OCI-M1 (cell line): ENCODE data around the gene C20orf173.
"Not testable (repeated sequence)": the region's sequence is repeated elsewhere in the genome, so short reads cannot be mapped to it uniquely, and the experiment has no call there.

Experiments
- DNase-seq: peaks from one replicate; lab custom pipeline; 2025; lab: John Stamatoyannopoulos, UW

C20orf173 gene

GRCh38 chr20:35546127-35546526 is 16.7 kb upstream of the C20orf173 start:
- DNase-seq, result no peak

- DNase-seq, result not testable (repeated sequence)
Measured at GRCh38 chr20:35544941-35545340, 15.5 kb upstream of the C20orf173 start.

GRCh38 chr20:35544436-35544835 is 15.0 kb upstream of the C20orf173 start:
- no peak for DNase-seq

- DNase-seq, result no peak
Measured at GRCh38 chr20:35542990-35543389, 13.5 kb upstream of the C20orf173 start.

GRCh38 chr20:35541783-35542662 is 12.6 kb upstream of the C20orf173 start, which contains the start of gene ERGIC3:
Gene ERGIC3 (plus strand): TSS chr20:35542078. CDS start chr20:35542098, 20 bp downstream.
- peak; percentile 98 for DNase-seq

- no peak for DNase-seq
Measured at GRCh38 chr20:35541118-35541782, 11.8 kb upstream of the C20orf173 start.

GRCh38 chr20:35539756-35540212 is 10.3 kb upstream of the C20orf173 start:
- DNase-seq, result peak; percentile 91

- no peak for DNase-seq
Measured at GRCh38 chr20:35527122-35527769, 2.2 kb downstream of the C20orf173 start.

- no peak for DNase-seq
Measured at GRCh38 chr20:35525639-35526038, 3.8 kb downstream of the C20orf173 start.

GRCh38 chr20:35523298-35523888 is 6.1 kb downstream of the C20orf173 start:
- peak; percentile 37 for DNase-seq

- no peak for DNase-seq
Measured at GRCh38 chr20:35518955-35519354, 10.5 kb downstream of the C20orf173 start.

- DNase-seq, result not testable (repeated sequence)
Measured at GRCh38 chr20:35517767-35518166, 11.7 kb downstream of the C20orf173 start.

- no peak for DNase-seq
Measured at GRCh38 chr20:35517125-35517524, 12.3 kb downstream of the C20orf173 start.

GRCh38 chr20:35515949-35516645 is 13.4 kb downstream of the C20orf173 start:
- peak; percentile 42 for DNase-seq

GRCh38 chr20:35515341-35515740 is 14.1 kb downstream of the C20orf173 start:
- DNase-seq, result no peak

GRCh38 chr20:35514371-35514932 is 15.0 kb downstream of the C20orf173 start:
- DNase-seq, result peak; percentile 72

GRCh38 chr20:35511814-35512420 is 17.5 kb downstream of the C20orf173 start:
- DNase-seq, result peak; percentile 51

- DNase-seq, result no peak
Measured at GRCh38 chr20:35510951-35511735, 18.3 kb downstream of the C20orf173 start.

- DNase-seq, result no peak
Measured at GRCh38 chr20:35508493-35509218, 20.8 kb downstream of the C20orf173 start.
